CD4-positive, alpha-beta T cell treated with Interleukin-15 for 1 hour (primary cell): Measurements from ENCODE around the gene ABCA2.
"Not testable (repeated sequence)": the region's sequence is repeated elsewhere in the genome, so short reads cannot be mapped to it uniquely, and the experiment has no call there.

Source experiments
- DNase-seq: peaks from one replicate; pipeline ENCODE4 v3.0.0-alpha.2; 2020

The ABCA2 gene

DNA sequence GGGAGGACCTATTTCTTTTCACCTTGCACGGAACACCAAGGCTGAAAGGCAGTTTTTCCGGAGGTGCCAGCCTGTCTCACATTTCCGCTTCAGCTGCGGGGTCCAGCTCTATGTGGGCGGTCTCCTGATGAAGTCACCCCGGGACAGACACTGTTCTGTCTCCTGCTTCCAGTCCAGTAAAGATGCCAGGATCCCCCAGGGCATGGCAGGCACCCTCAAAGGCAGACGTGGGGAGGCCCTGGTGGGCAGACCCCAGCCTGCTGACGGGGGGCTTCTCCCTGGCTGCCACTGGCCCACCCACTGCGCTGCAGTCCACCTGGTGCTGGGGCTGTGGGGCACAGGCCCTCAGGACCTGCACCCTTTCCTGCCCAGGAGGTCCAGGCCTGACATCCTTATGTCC is 34.8 kb upstream of the ABCA2 start:
- DNase-seq: not testable (repeated sequence)

GRCh38 chr9:137062384-137062783 is 34.3 kb upstream of the ABCA2 start:
- no peak for DNase-seq

DNA sequence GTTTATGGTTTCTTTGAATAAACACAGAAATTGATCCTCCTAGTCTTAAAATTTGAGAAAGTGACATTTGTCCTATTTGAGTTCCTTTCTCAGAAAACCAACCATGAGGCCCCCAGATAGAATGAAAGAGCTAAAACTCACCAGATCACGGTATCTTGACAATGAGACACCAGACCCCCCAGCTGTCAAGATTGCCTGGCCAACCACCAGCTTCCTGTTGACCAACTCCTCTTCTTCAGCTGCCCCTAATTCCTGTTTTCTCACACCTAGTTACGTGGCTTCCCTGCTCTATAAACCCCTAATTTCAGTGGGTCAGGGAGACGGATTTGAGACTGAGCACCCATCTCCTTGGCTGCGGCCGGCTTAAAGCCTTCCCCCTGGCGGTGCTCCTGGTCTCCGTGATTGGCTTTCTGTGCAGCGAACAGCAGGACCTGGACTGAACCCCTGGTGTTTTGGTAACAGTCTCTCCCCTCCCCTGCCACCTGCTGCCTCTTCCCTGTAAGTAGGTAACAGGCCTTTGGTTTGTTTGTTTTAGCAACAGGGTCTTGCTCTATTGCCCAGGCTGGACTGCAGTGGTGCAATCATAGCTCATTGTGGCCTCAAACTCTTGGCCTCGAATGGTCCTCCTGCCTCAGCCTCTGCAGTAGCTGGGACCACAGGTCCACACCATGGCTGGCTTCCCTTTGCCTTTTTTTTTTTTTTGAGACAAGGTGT is 30.6 kb upstream of the ABCA2 start:
- DNase-seq: no peak

DNA sequence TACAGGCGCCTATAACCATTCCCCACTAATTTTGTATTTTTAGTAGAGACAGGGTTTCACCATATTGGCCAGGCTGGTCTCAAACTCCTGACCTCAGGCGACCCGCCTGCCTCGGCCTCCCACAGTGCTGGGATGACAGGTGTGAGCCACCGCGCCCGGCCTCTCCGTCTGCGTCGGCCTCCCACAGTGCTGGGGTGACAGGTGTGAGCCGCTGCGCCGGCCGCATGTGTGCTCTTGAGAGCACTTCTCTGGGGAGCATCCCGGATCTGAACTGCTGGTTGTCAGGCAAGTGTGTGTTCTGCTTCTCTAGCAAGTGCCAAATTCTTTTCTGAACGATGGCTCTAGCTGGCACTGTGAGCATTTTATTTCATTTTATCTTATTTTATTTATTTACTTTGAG is 29.5 kb upstream of the ABCA2 start:
- DNase-seq: no peak

- DNase-seq: no peak
Measured at GRCh38 chr9:137056739-137057415, 28.8 kb upstream of the ABCA2 start.

GRCh38 chr9:137055385-137056364 is 27.6 kb upstream of the ABCA2 start:
- DNase-seq: no peak

DNA sequence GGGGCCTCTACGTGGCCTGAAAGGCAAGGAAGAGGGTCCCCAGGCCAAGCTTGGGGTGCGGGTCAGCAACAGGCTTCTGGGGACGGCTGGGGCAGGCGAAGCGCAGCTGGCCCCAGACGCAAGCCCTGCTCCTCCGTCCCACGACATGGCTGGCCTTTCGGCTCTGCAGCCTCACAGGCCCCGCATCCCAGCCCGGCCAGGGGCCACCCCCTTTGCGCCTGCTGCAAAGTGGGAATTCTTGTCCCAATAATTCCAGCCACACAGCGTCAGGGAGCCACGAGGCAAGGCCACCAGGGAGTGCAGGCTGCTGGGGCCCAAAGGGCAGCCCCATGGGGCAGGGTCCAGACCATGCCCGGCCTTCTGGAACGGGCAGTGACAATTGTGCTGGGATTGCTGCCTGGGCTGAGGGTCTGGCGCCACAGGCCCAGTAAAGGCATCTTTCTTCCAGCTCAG is 26.9 kb upstream of the ABCA2 start:
- DNase-seq: no peak

DNA sequence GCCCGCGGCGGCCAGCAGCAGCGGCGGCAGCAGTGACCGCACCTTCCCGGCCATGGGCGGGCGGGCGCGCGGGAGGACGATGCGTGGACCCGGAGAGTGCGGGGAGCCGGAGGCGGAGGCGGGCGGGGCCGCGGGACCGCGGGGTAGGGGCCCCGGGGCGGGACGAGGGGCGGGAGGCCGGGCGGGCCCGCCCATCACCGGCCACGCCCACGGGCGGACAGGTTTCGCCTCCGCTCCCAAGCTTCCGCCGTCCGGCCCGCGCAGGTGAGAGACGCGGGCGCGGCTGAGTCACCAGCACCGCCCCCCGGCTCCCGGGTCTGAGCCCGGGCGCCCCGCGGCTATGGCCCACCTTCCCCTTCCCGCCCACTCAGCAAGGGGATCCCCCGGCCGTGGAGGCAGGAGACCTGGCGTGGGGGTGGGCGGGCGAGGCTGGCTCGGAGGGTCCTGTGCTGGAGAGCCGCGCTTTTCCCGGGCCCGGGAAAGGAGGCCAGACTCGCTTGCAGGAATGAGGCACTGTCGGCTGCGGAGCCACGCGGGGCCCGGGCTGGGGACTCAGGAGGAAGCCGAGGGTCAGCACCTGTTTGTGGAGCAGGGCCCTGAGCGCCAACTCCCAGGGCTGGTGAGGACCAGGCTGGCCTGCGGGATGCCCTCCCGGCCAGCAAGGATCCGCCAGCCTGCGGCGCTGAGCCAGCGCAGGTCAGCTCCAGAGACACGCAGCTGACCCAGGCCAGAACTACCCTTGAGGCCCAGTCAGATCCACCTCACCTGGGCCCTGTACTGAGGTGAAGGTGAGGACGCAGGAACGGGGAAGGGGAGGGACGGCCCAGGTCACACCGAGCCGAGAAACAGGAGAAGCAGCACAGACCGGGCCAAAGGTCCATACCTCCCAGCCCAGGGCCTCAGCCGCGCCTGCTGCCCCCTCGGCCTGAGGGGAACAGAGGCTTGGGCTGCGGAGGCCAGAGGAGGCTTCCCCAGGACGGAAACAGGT is 26.2 kb upstream of the ABCA2 start, which contains the start of gene ENTPD2:
Gene ENTPD2 (minus strand): TSS at position 118 of the 988 bp plus-strand sequence. CDS start 64 bp downstream, at position 54.
- no peak for DNase-seq

DNA sequence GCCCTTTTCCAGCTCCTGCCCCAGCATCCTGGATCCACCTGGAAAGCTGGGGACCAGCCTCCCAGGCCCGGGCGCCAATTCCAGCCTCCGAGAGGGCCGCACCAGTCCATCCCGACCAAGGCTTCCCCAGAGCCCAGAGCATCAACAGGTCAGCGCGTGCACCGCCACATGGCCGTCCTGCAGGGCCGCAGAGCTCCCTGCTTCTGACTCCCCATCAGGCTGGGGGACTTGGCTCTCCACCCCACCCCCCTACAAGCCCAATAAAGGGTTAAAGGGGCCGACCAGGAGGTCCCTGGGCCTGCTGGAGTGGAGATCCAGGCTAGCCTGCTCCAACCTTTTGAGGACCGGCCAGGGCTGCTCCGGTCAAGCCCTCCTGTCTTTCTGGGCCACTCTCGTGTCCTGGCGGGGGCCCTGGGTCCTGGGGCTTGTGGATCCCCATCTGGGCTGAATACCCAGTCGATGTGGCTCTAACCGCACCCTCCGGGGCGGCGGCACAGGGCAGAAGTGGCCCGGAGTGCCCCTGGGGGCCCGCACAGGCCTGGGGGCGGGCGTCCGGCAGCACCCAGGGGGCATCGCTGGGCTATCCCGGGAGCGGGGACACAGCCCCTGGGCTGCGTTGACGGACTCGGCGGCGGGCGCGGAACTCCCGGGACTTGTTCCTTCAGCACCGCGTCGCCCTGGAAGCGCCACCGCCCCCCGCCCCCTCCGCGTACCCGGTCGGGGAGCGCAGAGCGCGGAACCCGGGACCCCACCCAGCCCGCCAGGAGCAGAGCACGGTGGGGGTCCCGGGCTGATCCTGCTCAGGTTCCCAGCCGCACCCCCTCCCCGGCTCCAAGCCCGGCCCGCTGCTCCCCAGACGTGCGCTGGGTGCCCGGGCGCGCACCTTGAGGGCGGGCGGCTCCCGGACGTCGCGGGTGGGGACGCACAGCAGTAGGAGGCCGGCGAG is 25.2 kb upstream of the ABCA2 start:
- no peak for DNase-seq

DNA sequence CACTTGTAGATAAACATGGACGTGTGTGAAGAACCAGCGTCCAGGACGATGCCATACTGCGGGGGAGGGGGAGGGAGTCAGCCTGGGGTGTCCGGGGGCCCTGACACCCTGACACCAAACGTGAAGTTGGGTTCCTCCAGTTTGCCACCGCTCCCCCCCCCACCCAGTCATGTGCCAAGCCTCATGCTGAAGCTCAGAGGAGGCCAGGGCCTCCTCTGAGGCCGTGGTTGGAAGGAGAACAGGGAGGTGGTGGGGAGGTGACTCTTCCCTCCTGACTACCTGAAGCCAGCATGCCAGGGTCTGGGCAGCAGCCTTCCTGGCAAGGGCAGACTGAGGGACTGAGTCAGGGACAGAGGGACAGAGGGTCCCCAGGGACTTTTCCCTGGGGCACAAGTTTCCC is 24.3 kb upstream of the ABCA2 start:
- DNase-seq: no peak

DNA sequence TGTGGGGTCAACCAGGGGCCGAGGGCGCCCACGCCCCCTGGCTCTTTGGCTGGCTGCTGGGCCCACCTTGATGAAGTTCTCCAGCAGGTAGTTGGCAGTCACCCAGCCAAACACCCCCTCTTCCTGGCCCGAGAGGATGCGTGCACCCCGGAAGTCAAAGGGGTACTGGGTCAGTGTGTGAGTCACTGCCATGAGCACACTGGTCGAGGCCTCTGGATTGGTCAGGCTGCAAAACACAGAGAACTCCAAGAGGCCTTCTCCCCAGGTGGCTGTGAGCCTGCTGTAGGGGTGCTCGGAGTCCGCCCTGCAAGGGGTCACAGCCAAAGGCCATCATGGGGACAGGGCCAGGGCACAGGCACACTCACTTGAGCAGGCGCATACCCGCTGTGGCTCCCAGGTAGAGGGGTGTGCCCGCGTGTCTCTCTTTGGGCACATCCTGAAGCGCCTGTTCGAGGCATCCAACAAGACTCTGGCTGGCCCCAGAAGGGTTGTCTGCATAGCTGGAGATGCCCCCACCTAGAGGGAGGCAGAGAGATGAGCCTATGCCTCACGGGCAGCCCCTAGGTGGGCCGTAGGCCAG is 23.2 kb upstream of the ABCA2 start:
- no peak for DNase-seq

DNA sequence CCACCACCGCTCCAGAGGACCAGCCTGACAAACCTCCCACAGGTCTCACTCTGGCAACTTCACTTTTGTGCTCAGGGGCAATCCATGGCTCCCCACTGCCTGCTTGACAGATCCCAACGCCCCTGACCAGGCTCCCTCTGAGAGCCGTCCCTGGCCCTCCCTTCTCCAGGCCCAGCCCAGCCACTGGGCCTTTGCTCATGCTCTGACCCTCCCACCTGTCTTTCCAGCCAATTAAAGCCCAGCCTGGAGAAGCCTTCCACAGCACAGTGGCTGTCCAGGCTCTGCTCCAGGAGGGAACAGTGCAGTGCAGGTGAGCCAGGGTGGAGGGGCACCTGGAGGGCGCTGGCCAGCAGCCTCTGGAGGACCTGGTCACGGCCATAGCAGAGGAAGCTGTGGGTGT is 22.5 kb upstream of the ABCA2 start:
- DNase-seq: no peak

DNA sequence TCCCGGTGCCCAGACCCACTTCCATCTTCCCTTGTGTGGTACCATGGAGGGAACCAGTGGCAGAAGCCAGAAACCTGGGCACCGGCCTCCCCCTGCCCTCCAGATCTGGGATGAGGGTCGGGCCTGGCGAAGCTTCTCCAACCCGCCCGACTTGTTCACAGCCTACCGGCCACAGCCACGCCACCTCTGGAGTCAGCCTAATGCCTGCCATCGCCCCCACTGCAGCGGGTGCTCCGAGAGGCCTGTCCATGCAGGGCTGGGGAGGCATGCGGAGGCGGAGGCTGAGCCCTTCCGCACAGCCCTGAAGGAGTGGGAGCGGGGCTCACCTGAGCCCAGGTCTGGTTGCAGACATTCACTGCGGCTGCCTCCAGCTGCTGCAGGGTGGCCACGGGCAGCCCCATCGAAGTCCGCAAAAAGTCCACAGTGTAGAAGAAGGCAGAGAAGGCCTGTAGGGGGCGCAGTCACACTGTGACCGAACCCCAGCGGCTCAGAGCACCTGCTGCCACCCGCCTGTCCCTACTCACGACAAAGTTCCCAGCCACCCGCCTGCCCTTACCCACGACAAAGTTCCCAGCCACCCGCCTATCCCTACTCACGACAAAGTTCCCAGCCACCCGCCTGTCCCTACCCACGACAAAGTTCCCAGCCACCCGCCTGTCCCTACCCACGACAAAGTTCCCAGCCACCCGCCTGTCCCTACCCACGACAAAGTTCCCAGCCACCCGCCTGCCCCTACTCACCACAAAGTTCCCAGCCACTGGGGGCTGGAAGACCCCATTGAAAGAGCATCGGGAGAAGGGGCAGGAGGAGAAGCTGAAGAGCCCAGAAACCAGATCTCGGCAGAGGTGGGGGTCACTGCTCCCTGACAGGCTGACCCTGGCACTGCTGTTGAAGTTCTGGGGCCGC is 21.8 kb upstream of the ABCA2 start:
- DNase-seq: peak; percentile 42

- DNase-seq: no peak
Measured at GRCh38 chr9:137048655-137049543, 20.9 kb upstream of the ABCA2 start.

DNA sequence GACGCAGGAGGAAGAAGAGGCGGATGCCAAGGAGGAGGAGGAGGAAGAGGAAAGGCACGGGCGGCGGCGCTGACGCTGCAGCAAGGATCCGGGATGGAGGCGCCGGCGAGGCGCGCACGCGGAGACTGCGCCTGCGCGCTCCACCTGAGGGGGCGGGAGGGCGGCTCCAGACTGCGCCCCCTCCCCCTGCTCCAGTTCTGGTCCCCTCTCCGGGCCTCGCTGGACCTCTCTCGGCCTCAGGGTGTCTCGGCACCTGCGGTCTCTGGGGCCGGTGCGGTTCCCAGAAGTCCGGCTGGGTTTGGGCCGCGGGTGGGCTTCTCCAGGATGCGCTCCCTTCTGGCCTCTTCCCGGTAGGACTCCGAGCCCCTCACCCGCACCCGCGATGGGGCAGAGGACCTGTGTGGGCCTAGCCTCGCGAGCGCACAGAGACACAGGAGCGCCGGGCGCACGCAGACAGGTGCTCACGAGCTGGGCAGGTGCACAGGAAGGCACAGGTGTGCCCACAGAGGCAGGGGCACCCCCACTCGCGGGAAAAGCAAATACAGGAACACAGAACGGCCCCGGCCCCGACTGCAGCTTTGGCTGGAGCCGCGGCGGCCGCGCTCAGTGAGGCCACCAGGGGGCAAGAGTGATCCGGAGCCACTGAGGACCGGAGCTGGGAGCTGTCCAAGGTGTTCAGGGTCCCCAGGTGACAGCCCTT is 18.2 kb upstream of the ABCA2 start, which contains the start of gene NPDC1:
Gene NPDC1 (minus strand): TSS at position 90 of the 700 bp plus-strand sequence. CDS start 188 bp downstream, outside the sequence.
- DNase-seq: peak; percentile 79

- no peak for DNase-seq
Measured at GRCh38 chr9:137045294-137046087, 17.5 kb upstream of the ABCA2 start.
